Measurements from ENCODE around the gene DEFB113.
"Not testable (repeated sequence)": the region's sequence is repeated elsewhere in the genome, so short reads cannot be mapped to it uniquely, and the experiment has no call there.

DEFB113 gene

GRCh38 chr6:49969605-49970004 lies at the start of gene DEFB113:
TSS of gene DEFB113 (minus strand) at chr6:49969625. CDS start at chr6:49969625, 0 bp downstream.
- DNase-seq = no peak

GRCh38 chr6:50007819-50008218 lies 38.4 kb upstream of the DEFB113 start:
- no peak for DNase-seq

- DNase-seq = no peak
These were observed 33.7 kb upstream of the DEFB113 start for GRCh38 chr6:50003139-50003538.

GRCh38 chr6:49995278-49995677 lies 25.9 kb upstream of the DEFB113 start:
- DNase-seq = no peak

- DNase-seq = no peak
These were observed 19.5 kb upstream of the DEFB113 start for GRCh38 chr6:49988900-49989299.

GRCh38 chr6:49987749-49988148 lies 18.3 kb upstream of the DEFB113 start:
- DNase-seq = no peak

- no peak for DNase-seq
These were observed 17.1 kb upstream of the DEFB113 start for GRCh38 chr6:49986551-49986950.

- no peak for DNase-seq
These were observed 12.6 kb upstream of the DEFB113 start for GRCh38 chr6:49982046-49982445.

GRCh38 chr6:49980898-49981297 lies 11.5 kb upstream of the DEFB113 start:
- no peak for DNase-seq

GRCh38 chr6:49979584-49979983 lies 10.2 kb upstream of the DEFB113 start:
- no peak for DNase-seq

- no peak for DNase-seq
These were observed 9.2 kb upstream of the DEFB113 start for GRCh38 chr6:49978332-49979226.

GRCh38 chr6:49966823-49967222 lies 2.6 kb downstream of the DEFB113 start:
- DNase-seq = no peak

- no peak for DNase-seq
These were observed 3.1 kb downstream of the DEFB113 start for GRCh38 chr6:49966334-49966733.

- DNase-seq = no peak
These were observed 5.4 kb downstream of the DEFB113 start, which contains the start of gene DEFB114 for GRCh38 chr6:49964064-49964463. TSS of gene DEFB114 (minus strand) at chr6:49964164. CDS start at chr6:49964105, 59 bp downstream.

GRCh38 chr6:49958180-49958579 lies 11.2 kb downstream of the DEFB113 start:
- no peak for DNase-seq

GRCh38 chr6:49955847-49956246 lies 13.6 kb downstream of the DEFB113 start:
- no peak for DNase-seq

GRCh38 chr6:49951926-49952325 lies 17.5 kb downstream of the DEFB113 start:
- DNase-seq = no peak

GRCh38 chr6:49950415-49950751 lies 19.0 kb downstream of the DEFB113 start:
- DNase-seq = no peak

GRCh38 chr6:49949062-49949461 lies 20.4 kb downstream of the DEFB113 start:
- DNase-seq = no peak

- no peak for DNase-seq
These were observed 22.6 kb downstream of the DEFB113 start for GRCh38 chr6:49946835-49947234.

GRCh38 chr6:49944068-49944467 lies 25.4 kb downstream of the DEFB113 start:
- DNase-seq = not testable (repeated sequence)

GRCh38 chr6:49939993-49940498 lies 29.4 kb downstream of the DEFB113 start:
- no peak for DNase-seq

GRCh38 chr6:49937811-49938210 lies 31.6 kb downstream of the DEFB113 start:
- DNase-seq = no peak

GRCh38 chr6:49937017-49937416 lies 32.4 kb downstream of the DEFB113 start:
- DNase-seq = no peak

GRCh38 chr6:49935387-49935786 lies 34.0 kb downstream of the DEFB113 start:
- no peak for DNase-seq

Data from NCI-H2227 treated with DMSO at 0.1 percent for 48 hours (cell line).